HG03175 (cell line): ENCODE data around the gene SGK1.
A peak's percentile ranks its signal among the peaks of the same experiment; 100 is the strongest.
"Not testable (repeated sequence)": the region's sequence is repeated elsewhere in the genome, so short reads cannot be mapped to it uniquely, and the experiment has no call there.

ENCODE experiments used
- ATAC-seq: cut with Tn5 transposase; IDR thresholded peaks from one replicate; pipeline ENCODE4 v1.9.1; 2021; ENCODE audit warnings: mild to moderate bottlenecking, moderate library complexity; ENCODE audit not compliant: unreplicated experiment

The SGK1 gene

DNA sequence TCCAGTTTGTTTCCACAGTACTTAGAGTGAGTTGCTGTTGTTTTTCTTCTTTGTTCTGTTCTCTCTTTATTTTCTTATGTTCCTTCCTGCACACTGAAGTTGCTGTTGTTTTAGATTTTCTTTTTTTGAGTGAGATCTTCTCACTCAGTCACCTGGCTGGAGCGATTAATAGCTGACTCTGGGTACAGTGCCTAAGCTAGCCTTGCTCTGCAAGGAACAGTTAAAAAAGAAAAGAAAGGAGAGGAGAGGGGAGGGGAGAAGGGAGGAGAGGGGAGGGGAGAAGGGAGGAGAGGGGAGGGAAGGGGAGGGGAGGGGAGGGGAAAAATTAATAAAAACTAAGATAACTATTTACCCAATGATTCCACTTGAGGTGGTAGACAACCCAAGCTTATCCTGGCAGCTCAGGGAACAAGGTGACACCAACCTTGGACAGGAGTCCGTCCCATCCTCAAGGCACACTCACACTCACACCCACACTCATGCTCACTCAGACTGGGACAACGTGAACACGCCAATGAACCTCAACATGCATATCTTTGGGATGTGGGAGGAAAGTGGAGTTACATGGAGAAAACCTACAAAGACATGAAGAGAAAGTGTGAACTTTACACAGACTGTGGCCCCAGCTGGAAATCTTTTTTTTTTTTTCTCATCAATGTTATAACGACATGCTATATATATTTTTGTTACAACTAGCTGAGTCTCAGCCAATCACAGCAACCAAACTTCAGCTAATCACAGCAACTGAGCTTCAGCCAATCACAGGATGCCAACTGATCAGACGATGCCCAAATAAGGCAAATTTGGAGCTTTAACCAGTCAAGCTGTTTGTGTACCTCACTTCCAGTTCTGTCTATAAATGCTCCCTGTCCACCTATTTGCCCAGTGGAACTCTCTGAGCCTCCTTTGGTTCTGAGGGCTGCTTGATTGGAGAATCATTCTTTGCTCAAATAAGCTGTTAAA lies 124.1 kb downstream of the SGK1 start:
- no peak for ATAC-seq

DNA sequence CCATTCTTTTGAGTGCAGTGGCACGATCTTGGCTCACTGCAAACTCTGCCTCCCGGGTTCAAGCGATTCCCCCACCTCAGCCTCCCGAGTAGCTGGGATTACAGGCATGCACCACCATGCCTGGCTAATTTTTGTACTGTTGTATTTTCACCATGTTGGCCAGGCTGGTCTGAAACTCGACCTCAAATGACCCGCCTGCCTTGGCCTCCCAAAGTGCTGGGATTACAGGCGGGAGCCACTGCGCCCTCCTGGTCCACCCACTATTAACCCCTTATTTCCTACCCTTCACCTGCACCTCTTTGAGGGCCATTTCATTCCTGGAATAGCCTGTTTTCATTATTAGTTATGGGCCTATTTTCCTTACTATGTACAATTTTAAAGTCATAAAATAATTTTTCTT lies 125.3 kb downstream of the SGK1 start:
- not testable (repeated sequence) for ATAC-seq

DNA sequence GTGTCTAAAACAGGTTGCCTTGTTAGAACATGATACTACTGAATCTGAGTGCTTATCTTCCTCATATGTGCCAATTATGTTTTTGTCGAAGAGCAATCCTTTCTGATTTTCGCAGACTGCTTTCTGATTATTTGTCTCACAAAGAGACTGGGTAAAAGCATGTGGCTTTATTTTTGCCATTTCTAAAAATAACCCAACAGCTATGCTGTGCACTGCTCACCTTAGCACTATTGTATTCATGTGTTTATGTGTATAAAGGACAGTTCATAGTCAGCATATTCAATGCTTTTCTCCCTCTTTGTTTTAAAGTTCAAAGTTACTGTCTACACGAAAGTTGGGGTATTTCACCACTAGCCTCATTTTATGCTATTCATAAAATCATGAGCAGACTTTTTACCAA lies 127.0 kb downstream of the SGK1 start:
- no peak for ATAC-seq

DNA sequence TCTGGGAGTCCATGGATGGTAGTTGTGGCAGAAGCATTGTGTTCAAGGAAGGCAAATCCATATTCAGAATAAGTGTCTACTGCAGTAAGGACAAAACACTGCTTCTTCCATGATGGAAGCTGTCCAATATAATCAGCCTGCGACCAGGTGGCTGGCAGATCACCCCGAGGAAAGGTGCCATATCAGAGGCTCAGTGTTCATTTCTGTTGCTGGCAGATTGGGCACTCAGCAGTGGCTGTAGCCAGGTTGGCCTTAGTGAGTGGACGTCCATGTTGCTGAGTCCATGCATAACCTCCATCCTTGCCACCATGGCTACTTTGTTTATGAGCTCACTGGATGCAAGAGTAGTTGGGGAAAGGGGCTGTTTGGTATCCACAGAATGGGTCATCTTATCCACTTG lies 130.2 kb downstream of the SGK1 start:
- no peak for ATAC-seq

DNA sequence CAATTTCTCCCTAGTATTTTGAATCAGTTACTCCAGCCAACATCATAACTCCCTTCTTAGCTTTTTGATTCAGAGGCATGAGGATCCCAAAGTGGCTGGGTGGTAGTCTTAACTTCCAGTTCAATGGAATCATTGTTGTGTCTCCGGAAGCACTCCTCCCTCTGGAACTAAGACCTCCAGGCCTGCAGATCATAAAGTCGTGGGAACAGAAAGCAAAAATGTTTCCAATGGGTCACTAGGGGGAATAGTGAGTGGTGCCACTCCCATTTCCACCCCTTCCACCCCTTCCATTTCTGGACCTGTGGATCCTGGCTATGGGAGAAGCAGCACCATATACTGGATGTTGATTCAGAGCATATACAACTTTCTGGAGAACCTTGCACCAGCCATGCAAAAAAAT lies 130.8 kb downstream of the SGK1 start:
- no peak for ATAC-seq

DNA sequence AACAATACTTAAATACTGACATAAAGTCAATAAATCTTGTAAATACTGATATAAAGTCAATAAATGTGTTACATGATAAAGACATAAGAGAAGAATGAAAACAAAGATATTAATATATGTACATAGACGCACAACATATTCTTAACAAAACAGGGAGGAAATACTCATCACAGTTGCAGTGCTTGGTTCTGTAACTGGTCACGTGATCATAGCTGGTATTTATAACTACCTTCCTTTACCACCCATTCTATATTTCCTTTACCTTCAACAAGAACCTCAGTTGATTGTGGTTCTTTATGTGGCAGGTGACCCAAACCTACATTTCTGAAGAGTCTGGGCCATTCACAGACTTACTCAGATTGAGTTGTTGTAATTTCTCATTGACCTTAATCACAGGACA lies 131.6 kb downstream of the SGK1 start:
- no peak for ATAC-seq

DNA sequence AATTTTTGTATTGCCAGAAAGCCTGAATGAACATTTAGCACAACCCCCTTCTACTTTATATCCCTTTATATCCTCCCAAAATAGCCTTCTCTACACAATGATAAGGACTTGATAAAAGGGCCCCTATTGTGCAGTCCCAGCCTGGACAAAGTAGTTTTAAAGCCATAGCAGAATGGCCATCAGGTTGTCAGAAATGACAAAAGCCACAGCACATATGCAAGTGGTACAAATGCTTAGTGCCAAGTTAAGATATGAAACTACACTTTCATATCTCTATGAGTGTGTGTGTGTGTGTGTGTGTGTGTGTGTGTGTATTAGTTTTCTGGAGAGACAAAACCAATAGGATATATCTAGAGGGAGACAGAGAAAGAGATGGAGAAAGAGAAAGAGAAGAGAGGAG lies 132.6 kb downstream of the SGK1 start:
- no peak for ATAC-seq

DNA sequence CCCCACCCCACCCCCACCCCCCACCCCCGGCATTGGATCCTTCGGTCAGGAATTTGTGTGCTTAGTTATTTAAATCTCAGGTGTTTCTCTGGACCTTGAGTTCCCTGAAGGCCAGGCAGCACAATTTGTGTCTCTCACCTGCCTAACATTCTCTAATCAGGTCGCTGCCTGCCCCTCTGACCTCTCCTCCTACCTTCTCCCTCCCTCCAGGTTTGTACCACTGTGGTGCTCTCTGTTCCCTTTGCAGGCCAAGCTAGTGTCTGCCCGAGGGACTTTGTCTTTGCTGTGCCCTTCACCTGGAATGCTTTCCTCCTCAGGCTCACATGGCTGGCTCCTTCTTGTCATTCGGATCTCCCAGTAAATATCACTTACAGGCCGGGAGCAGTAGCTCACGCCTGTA lies 134.1 kb downstream of the SGK1 start:
- ATAC-seq = no peak

DNA sequence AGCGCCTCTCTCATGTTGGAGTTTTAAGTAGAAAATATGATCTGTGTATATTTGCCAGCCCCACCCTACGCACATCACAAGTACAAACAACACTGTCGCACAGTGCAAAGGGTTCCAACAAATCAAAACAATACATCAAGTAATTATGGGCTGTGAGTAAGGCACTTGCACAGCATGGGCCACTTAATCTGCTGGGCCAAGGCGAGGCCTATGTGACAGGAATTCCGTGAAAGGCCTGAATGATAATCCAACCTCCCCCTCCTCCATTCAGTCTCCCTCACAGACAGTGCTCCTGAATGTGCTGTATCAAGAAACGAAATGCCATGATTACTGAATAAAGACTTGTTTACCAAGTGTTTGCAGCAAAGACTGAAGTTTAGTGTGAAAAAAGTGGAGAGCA lies 135.4 kb downstream of the SGK1 start:
- no peak for ATAC-seq

DNA sequence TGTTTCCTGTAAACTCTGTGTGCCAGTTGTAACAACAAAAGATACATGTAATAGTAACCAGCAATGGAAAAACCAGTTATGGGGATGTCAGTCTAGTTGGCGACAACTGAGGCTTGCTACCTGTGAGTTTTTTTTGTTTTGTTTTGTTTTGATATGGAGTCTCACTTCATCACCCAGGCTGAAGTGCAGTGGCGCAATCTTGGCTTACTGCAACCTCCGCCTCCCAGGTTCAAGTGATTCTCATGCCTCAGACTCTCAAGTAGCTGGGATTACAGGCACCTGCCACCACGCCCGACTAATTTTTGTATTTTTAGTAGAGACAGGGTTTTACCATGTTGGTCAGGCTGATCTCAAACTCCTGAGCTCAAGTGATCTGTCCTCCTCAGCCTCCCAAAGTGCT lies 136.2 kb downstream of the SGK1 start:
- not testable (repeated sequence) for ATAC-seq

DNA sequence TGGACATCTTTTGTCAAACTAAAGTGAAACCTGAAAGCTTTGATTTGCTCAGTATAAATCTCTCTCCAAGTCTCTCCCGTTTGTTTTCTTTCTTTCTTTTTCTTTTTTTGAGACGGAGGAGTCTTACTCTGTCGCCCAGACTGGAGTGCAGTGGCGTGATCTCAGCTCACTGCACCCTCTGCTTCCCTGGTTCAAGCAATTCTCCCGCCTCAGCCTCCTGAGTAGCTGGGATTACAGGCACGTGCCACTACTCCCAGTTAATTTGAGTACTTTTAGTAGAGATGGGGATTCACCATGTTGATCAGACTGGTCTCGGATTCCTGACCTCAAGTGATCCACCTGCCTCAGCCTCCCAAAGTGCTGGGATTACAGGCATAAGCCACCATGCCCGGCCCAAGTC lies 136.7 kb downstream of the SGK1 start:
- ATAC-seq = not testable (repeated sequence)

DNA sequence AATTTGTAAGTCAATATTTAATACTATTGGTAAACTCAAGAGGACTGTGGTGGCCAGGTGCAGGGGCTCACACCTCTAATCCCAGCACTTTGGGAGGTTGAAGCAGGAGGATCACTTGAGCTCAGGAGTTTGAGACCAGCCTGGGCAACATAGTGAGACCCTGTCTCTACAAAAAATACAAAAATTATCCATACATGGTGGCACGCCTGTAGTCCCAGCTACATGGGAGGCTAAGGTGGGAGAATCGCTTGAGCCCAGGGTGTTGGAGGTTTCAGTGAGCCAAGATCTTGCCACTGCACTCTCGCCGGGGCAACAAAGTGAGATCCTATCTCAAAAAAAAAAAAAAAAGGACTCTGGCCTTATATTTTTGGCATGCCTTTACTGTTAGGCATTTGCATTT lies 137.4 kb downstream of the SGK1 start:
- ATAC-seq = not testable (repeated sequence)

DNA sequence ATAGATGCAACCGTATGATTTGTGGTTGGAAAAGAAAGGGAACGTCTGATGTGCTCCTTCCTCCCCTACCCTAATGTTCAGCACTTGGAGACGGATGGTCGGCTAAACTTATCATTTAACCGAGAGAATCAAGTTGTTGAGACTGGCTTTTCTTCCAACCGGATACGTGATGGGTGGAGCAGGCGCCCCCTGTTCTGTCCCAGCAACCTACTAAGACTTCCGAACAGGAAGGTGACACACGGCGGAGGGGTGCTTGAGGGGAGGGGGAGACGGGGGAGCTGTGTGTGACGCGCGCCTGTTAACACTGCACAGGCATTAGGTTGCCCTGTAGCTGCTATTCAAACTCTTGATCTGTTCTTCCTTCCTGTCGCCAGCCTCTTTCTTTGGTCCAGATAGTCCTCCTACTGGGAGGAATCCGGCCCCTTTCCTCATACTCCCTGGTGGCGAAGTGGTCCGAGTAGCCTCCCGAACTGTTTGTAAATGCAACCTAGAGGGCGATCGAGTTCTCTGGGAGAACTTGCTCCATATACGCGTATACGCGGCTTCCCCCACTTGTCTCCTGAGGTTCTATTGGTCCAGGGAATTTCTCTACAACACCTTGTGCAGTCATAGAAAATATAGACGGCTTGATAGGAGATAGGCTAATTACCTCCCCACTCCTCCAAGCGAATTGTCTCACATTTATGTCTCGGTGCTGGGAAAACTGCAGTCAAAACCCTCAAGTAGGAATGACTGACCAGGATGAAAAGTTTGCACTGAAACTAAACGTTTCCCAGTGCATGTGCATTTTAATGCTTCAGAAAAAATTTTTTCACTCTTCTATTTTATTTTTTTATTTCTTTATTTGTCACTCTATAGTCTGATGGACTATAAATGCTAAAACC lies 139.5 kb downstream of the SGK1 start:
- ATAC-seq = no peak

DNA sequence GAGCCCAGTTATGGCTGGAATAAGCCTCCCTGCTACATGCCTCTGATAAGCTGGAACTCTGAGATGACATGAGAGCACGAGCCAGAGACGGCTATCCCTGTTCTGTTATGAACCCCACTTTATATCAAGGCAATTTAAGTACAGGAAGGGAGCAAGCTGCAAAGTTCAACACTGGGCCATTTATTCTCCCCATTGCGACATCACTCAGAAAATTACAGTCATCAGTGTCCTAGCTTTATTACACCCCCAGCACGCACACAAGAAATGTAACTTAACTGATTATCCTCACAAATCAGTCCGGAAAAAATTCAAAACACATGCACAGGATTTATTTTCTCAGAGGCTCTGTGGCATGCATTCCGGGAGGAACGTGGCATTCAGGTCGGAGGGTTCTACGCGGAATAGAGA lies 140.2 kb downstream of the SGK1 start:
- ATAC-seq = no peak

DNA sequence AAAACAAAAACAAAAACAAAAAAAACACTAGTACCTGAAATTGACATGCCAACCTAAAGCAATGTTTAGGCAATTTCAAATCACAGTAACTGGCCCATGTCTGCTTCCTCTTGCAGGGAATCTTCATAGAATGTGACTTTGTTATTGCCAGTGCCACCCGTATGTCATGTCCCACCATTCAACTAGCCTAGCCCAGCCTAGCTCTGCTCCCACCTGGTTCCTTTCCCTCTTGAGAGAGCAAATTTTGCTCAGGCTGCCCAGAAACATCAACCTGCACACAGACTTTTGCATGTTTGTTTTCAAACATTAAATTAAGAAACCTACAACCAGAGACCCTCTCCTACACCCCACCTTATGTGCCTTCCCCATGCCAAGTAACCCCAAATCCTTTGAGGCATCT lies 140.7 kb downstream of the SGK1 start:
- ATAC-seq = no peak

DNA sequence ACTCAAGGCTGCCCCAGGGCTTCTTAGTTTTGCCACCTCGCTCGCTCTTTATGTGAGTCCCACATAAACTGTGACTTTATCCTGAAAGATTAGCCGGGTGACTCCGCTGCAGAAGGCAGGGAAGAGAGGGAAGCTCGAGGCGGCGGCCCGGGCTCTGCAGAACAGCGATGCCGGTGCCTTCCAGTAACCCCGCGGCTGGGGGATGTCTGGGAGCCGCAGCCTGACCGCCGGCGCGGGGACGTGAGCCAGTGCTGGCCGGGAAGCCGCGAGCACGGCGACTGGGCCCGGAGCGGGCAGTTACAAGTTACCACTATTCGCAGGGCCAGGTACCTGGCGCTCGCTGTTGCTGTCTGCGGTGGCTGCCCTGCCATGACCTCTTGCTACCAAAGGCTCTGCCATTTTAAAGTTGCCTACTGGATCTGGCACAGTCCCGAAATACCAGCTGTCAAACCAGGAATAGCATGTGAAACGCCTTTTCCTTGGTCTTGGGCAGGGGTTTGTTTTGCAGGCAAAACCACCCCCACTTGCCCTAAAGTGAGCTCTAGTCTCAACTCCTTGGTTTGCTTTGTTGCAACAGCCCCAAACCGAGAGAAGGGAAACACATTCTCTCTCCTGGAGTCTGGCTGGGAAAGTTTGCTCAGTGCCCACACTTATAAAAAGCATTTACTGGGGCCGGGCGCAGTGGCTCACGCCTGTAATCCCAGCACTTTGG lies 141.5 kb downstream of the SGK1 start:
- no peak for ATAC-seq

DNA sequence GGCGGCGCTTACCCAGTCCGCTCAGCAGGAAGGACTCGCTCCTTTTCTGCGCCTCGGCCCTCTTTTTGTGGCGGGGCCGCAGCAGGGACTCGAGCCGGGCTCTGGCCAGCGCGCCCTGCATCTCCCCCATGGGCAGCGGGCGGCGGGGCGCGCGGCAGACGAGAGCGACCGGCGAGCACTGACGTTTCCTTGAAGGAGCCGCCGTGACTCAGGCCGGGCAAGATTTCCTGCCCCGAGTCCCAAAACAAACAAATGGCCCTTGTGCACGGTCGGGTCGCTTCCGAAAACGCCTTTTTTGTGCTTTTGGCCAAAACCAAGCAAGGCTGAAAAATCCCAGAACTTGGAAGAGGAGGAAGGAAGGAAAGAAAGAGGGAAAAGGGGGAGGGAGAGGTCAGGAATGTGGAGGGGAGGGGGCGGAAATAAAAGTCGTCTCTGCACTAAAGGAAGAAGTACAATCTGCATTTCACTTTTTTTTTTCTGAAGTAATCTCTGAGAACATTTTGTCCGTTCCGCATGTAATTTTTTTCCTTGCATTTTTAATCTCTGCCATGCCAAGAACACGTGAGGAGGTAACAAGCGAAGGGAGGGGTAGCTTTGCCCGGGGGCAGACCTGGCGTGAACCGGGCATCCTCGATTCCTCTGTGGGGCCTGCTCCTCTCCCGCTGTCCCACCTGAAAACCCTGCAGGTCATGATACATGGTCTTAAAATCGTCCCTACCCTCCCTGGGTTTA lies 142.2 kb downstream of the SGK1 start:
- peak; percentile 20 for ATAC-seq

DNA sequence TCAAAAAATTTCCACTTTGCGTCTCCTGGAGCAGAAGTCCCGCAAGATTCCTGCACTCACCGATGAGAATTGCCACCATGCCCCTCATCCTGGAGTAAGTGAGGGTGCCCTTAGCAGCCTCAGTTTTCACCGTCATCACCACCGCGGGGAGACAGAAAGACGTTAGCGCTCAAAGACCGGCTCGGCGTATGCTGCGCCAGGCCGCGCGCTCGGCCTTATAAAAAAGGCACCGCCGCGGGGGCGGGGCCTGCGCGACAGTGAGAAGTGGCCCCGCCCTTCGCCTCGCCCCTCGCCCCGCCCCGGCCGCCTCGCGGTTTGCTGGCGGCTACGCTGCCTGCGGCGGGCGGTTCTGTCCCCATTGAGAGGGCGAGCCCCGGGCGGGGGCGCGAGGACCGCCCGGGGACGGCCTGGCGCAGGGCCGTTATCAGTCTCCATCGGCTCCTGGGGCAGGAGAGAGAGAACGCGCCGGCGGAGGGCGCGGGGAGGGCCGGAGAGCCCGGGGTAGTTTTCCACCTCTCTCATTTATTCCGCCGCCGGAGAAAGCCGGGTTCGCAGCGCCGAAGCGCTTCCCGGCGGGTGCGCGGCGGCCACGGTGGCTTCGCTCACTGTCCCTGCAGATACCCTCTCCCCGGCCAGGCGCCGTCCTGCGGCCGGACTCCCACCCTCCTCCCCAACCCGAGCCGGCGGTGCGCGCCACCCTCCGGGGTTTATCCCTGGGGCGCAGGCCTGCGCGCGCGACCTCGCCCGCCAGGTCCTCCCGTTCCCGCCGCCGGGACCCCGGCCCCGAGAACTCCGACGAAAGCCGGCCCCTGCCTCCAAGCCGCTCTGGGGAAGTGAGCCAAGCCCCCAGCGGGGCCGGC lies 143.0 kb downstream of the SGK1 start:
- ATAC-seq = peak; percentile 73

DNA sequence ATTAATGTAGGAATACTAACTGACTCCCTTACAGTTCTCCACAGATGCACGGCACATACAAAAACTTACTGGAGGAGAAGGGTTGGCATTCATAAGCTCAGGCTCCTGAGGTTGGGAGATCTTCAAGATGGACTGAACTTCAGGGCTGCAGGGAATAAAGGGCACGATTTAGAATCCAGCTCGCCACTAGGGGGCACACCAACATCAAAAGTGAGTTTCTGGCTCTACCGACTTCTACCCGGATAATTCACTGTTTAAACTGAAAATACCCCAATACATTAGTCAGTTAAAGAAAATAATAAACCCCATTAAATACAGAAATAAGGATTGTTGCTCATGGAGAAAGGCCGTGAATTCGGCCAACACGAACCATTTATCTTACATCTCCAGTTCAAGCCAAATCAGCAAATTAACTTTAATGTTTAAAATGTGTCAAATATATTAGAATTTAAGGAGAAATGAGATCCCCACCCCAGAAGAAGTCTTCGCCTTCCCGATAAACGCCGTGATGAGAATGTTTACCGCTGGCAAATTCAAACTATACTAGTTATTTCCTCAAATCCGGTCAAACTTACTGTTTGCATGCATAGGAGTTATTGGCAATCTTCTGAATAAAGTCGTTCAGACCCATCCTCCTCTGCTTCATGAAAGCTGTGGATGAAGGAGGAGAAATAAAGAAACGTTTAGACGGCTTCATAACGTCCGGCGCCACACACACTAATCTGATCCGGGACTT lies 143.8 kb downstream of the SGK1 start:
- ATAC-seq = peak; percentile 25
